ENCODE data around the gene PCBP2.

The PCBP2 gene

DNA sequence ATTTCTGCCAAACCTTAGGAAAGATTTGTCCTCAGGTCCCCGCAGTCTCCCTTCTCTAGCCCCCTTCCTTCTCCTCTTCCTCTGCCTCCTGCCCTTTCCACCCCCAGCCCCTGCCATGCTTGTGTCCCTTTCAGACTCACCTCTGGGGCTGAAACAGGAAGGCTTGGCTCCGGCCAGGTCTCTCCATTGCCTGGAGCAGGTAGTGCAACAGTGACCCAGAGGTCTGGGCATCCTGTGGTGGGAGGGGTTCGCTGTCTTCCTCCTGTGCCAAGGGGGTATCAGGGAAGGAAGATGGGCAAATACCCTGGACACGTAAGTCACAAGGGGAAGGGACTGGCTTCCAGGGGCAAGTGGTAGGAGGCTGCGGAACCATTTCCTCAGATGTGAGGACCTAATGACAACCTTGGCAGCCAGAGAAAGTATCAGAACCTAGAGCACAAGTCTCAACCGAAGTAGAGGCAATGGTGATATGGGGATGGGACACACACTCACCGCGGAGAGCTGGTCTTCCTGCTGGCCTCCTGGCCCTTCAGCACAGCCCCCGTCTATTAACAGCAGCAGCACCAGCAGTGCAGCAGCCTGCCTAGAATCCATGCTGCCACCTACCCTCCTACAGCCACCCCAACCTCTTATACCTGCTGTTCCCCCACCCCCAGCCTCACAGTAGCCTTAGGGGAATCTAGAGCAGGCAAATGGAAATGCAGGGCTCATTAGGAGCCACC lies 55.1 kb downstream of the PCBP2 start, which contains the start of gene NPFF:
TSS of gene NPFF (minus strand) at position 604 of the 722 bp plus-strand sequence. CDS start at position 594, 10 bp downstream.
- H3K4me1 Mint-ChIP-seq, result peaks cover 23% of the 10 kb centered on the region
- DNase-seq, result no peak
- no peaks in the 10 kb centered on the region for H3K9me3 Mint-ChIP-seq
- CTCF ChIA-PET, result interaction anchor here (0.6 to 5.1 kb wide), 4 partner anchors 32 to 237 kb away, joined by 3 to 45 read pairs (median 11); partner anchors contain the start of gene AAAS
- peaks cover 22% of the 10 kb centered on the region for H3K36me3 Mint-ChIP-seq
- H3K27ac Mint-ChIP-seq, result no peak within 1 kb of the TSS
- no peaks in the 10 kb centered on the region for H3K27me3 Mint-ChIP-seq
- H3K4me3 Mint-ChIP-seq, result no peak within 1 kb of the TSS

DNA sequence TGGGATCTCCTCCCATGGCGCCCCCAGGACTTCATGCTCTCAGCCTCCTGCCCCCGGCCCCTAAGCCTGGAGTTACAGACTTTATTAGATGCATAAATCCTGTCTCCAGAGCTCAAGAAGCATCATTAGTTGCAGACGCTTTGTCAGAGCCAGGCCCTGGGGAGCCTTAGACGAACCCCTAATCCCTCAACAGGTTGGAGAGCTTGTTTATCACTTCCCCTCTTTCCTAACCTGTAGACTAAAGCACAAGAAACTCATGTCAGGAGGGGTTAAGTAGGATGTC lies 55.6 kb downstream of the PCBP2 start:
- no peak overlapping the region for H3K4me3 Mint-ChIP-seq
- CTCF ChIA-PET, result interaction anchor here (0.6 to 5.1 kb wide), 4 partner anchors 25 to 186 kb away, joined by 3 to 45 read pairs (median 19); partner anchors contain the start of gene AAAS
- peaks cover 22% of the 10 kb centered on the region for H3K36me3 Mint-ChIP-seq
- H3K27ac Mint-ChIP-seq, result no peak overlapping the region
- H3K9me3 Mint-ChIP-seq, result no peaks in the 10 kb centered on the region
- no peak for DNase-seq
- no peaks in the 10 kb centered on the region for H3K27me3 Mint-ChIP-seq
- peaks cover 18% of the 10 kb centered on the region for H3K4me1 Mint-ChIP-seq

DNA sequence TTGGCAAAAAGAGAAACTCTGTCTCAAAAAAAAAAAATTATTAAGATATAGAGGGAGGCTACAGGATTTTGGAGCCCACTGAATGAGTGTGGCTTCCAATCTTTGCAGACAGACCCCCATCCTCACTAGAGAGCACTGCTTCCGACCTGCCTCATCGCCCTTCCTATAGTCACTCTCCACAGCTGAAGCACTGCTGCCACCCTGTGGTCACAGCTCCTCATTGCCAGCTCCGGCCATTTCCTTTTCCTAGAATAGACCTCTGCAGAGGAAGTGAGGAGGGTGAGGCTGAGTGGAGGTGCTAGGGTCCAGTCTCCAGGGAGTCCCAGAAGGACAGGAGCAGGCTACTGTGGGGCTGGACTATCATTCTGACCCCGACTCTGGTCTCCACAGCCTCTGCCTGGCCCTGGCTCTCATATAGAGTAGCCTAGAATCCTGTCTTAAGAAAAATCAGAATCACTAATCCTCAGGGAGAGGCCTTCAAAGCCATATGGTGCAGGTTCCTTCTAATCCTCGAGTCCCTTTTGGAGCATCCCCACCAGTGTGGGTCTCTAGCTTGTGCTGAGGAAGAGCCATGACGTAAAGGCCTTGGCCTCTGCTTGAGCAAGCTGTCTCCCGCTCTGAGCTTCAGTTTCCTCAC lies 56.8 kb downstream of the PCBP2 start:
- peak; percentile 90 for DNase-seq
- Mint-ChIP-seq H3K4me1 (peaks cover 12% of the 10 kb centered on the region), H3K36me3 (peaks cover 24% of the 10 kb centered on the region), H3K27ac (peak overlapping the region; percentile 34), H3K27me3 (no peaks in the 10 kb centered on the region), H3K9me3 (no peaks in the 10 kb centered on the region), H3K4me3 (no peak overlapping the region)
- CTCF ChIA-PET, result interaction anchor here (0.6 to 5.1 kb wide), 41 partner anchors 9 to 935 kb away, joined by 3 to 45 read pairs (median 4); partner anchors contain the start of genes AAAS, AMHR2, ATP5MC2 and MAP3K12

DNA sequence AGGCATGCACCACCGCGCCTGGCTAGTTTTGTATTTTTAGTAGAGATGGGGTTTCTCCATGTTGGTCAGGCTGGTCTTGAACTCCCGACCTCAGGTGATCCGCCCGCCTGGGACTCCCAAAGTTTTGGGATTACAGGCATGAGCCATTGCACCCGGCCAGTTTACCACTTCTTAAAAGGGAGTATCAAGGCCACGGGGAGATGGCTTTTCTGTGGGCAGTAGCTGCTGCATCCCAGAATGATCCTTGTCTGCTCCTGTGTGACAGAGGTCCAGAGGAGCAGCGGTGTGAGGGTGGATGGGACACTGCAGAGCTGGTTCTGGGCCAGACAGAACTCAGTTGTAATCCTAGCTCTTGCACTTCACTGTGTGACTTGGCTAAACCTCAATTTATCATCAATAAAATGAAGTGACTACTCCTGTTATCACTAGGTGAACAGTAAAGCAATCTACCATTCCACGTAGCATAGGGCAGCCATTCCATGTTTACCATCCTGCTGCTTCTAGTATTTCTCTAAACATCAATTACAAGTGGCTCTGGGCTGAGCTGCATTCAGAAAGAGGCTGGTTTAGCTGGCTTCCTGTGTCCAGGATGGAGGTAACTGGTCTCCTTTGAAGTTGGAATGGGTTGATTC lies 58.4 kb downstream of the PCBP2 start:
- H3K27ac Mint-ChIP-seq, result no peak overlapping the region
- no peak for DNase-seq
- no peaks in the 10 kb centered on the region for H3K27me3 Mint-ChIP-seq
- H3K9me3 Mint-ChIP-seq, result no peaks in the 10 kb centered on the region
- peaks cover 28% of the 10 kb centered on the region for H3K36me3 Mint-ChIP-seq
- H3K4me3 Mint-ChIP-seq, result no peak overlapping the region
- CTCF ChIA-PET, result interaction anchor here (1.2 to 5.1 kb wide), 8 partner anchors 10 to 183 kb away, joined by 3 to 45 read pairs (median 10); partner anchors contain the start of gene TARBP2
- peaks cover 12% of the 10 kb centered on the region for H3K4me1 Mint-ChIP-seq

DNA sequence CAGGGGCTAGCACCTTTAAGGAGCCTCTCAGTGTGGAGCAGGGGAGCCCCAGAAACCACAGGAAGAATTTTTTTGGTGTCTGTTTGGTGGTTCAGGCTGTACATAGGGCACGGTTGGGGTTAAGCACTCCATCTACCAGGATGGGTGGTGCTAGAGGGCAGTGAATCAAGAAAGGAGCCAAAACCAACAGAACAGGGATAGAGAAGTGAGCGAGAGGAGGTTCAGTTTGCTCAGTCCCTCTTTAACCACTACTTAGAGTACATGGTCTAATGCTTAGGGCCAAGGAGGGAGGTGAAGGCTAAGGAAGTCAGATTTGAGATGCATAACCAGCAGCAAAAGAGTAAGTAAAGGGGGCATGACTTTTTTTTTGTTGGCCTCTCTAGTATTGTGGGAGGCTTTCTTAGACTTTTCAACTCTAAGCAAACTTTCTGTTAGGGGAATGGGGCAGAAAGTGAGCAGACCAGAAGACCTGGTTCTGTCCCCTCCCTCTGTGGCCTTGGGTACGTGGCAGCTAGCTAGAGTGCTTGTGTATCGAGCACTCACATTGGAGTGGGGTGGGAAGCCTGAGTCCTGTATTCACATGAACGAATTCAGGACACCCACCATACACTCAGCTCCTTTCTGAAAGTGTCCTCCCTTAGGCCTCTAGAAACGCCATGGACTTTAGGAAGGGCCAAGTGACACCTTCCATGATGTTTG lies 62.0 kb downstream of the PCBP2 start:
- H3K27me3 Mint-ChIP-seq, result no peaks in the 10 kb centered on the region
- no peaks in the 10 kb centered on the region for H3K9me3 Mint-ChIP-seq
- H3K27ac Mint-ChIP-seq, result peak overlapping the region; percentile 30
- H3K4me1 Mint-ChIP-seq, result peaks cover 5% of the 10 kb centered on the region
- H3K4me3 Mint-ChIP-seq, result no peak overlapping the region
- no peak for DNase-seq
- CTCF ChIA-PET, result interaction anchor here (1.3 to 1.7 kb wide), 2 partner anchors 162 to 886 kb away, joined by 3 to 4 read pairs; no protein-coding TSS in a partner anchor
- peaks cover 29% of the 10 kb centered on the region for H3K36me3 Mint-ChIP-seq

DNA sequence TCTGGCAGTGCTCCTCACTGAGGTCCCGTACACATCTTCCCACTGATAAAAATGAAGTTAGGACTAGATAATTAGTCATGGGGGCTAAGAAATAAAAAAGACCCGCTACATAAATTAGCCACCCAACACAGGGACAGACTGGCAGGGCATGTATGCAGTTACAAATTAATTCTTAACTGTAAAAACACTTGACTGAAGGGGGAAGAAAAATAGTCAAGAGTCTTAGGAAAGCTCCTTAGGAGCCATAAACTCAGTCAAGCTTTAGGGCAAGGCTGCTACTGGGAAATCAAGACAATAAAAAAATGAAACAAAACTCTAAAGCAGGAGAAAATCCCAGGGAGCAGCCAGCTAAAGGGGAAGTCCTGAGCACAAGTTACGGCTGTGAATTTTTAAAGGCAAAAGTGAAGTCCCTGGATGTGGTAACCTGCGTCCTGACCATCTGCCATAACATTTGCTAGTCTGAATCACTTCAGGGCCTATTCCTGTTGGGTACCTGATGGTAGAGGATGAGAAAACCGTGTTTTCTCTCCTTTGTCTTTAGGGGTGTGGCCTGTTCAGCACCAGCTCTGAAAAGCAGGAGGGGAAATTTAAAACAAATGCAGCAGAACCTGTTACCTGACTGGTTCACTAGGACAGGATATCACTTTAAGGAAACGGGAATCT lies 62.9 kb downstream of the PCBP2 start:
- DNase-seq, result no peak
- peaks cover 32% of the 10 kb centered on the region for H3K36me3 Mint-ChIP-seq
- peak overlapping the region; percentile 43 for H3K27ac Mint-ChIP-seq
- H3K4me3 Mint-ChIP-seq, result no peak overlapping the region
- H3K27me3 Mint-ChIP-seq, result no peaks in the 10 kb centered on the region
- CTCF ChIA-PET, result interaction anchor here (1.0 kb wide), 1 partner anchor 11 kb away, joined by 3 read pairs; no protein-coding TSS in a partner anchor
- H3K9me3 Mint-ChIP-seq, result no peaks in the 10 kb centered on the region
- H3K4me1 Mint-ChIP-seq, result no peaks in the 10 kb centered on the region

DNA sequence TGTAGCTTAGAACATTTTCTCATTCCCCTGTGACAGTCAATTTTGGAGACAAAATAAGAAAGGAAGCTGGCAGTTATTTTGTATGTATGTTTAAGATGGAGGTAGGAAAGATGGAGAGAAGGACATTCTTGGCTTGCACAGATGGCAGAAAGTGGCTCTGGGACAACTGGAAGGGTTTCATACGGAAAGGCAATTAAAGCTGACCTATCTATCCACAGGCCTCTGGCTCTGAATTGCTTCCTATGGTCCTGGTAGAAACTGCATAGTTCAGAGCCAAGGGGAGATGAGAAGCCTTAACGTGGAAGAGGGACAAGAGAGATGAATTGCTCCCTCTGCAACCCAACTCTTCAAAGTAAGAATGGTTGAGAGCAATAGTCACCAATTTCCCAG lies 63.4 kb downstream of the PCBP2 start:
- CTCF ChIA-PET, result interaction anchor here (1.0 kb wide), 1 partner anchor 11 kb away, joined by 3 read pairs; no protein-coding TSS in a partner anchor
- Mint-ChIP-seq H3K4me3 (no peak overlapping the region), H3K36me3 (peaks cover 34% of the 10 kb centered on the region)

DNA sequence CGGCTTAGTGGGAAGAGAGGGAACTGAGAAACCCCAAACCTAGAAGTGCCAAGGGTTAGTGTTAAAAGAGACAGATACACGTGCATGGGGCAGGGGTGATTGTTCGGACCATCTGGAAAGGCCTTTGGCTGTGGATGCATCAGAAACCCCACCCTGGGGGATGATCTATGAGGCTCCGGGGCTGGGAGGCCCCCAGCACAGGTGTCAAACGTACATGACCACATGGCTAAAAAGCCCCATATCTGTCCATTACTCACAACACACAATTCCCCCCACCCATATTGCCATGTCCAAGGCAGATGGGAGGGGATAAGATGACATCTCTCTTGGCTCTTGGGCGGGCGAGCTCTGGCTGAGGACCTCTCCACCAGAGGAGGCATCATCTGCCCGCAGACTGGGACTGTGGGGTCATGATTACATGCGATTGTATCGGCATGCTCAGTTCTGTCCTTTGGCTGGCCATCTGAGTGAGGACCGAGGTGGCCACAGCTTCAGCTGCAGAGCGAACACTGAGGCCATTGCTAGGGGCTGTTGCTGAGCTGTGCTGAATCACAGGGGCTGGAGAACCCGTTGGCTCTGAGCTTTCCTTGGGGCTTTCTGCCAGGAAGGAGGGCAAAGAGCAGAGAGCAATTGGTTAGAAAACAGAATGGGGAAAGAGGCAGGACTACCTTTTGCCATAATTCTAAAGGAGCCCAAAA lies 65.0 kb downstream of the PCBP2 start:
- peak overlapping the region; percentile 47 for H3K27ac Mint-ChIP-seq
- no peaks in the 10 kb centered on the region for H3K9me3 Mint-ChIP-seq
- no peak for DNase-seq
- H3K4me1 Mint-ChIP-seq, result no peaks in the 10 kb centered on the region
- no peak overlapping the region for H3K4me3 Mint-ChIP-seq
- peaks cover 43% of the 10 kb centered on the region for H3K36me3 Mint-ChIP-seq
- H3K27me3 Mint-ChIP-seq, result no peaks in the 10 kb centered on the region
- CTCF ChIA-PET, result interaction anchor here (0.5 kb wide), 1 partner anchor 101 kb away, joined by 3 read pairs; no protein-coding TSS in a partner anchor

More for the DNA sequence above, 63.4 kb downstream of the PCBP2 start:
- H3K27me3 Mint-ChIP-seq, result no peaks in the 10 kb centered on the region
- no peak for DNase-seq
- no peak overlapping the region for H3K27ac Mint-ChIP-seq
- H3K9me3 Mint-ChIP-seq, result no peaks in the 10 kb centered on the region
- H3K4me1 Mint-ChIP-seq, result no peaks in the 10 kb centered on the region

DNA sequence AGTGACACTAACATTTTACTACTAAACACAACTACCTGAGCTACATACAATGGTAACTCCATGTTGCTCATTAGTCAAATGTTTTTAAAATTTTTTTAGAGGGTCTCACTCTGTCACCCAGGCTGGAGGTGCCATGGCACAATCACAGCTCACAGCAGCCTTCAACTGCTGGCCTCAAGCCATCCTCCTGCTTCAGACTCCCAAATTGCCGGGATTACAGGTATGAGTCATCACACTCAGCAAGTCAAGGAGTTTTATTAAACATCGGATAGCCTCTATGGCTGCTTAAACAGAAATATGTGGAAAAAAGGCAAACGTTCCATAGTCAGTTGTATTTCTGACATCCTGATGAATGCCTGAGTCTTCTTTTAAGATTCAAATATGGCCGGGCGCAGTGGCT lies 66.5 kb downstream of the PCBP2 start:
- DNase-seq, result no peak
- Mint-ChIP-seq H3K27ac (no peak overlapping the region), H3K4me1 (no peaks in the 10 kb centered on the region), H3K4me3 (no peak overlapping the region), H3K9me3 (no peaks in the 10 kb centered on the region), H3K27me3 (no peaks in the 10 kb centered on the region), H3K36me3 (peaks cover 56% of the 10 kb centered on the region)
- CTCF ChIA-PET, result interaction anchor here (1.1 to 1.3 kb wide), 2 partner anchors 9 to 228 kb away, joined by 3 to 7 read pairs; no protein-coding TSS in a partner anchor

DNA sequence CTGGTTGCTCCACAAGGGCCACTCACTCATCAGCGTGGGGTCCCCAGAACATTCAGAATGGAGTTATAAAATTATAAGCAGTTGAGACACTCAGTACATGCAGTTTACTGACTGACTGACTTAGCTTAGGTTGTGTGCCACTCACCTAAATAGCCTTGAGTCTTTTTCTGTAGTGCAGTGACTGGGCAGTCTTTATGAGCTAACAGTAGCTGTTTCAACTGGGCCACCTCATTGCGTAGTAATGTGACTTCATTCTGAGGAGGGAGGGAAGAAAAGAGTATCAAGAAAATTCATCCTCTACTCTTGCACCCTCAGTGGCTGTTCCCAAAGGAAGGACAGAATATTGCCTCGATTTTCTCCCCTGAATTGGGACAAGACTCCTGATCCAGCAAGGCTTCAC lies 71.2 kb downstream of the PCBP2 start:
- H3K4me1 Mint-ChIP-seq, result no peaks in the 10 kb centered on the region
- H3K27me3 Mint-ChIP-seq, result no peaks in the 10 kb centered on the region
- H3K36me3 Mint-ChIP-seq, result peaks cover 38% of the 10 kb centered on the region
- CTCF ChIA-PET, result interaction anchor here (5.9 kb wide), 1 partner anchor 13 kb away, joined by 32 read pairs; no protein-coding TSS in a partner anchor
- H3K27ac Mint-ChIP-seq, result no peak overlapping the region
- no peaks in the 10 kb centered on the region for H3K9me3 Mint-ChIP-seq
- no peak overlapping the region for H3K4me3 Mint-ChIP-seq
- no peak for DNase-seq

DNA sequence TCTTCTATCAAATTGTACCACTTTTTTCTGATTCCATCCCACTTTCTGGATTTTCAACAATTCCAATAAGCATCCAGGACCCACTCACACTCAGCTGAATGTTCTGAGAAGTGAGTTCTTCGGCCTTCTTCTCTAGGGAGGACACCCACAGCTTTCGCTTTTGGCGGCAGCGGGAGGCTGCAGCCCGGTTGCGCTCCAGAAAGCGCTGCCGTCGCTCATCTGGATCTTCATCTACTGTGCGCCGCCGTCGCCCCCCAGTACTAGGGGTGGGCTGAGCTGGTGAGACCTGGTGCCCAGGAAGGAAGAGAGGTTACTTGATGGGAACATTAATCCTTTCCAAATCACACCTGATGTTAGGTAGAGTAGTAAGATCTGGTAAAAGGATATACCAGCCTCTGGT lies 72.6 kb downstream of the PCBP2 start:
- no peaks in the 10 kb centered on the region for H3K27me3 Mint-ChIP-seq
- no peaks in the 10 kb centered on the region for H3K4me1 Mint-ChIP-seq
- DNase-seq, result no peak
- CTCF ChIA-PET, result interaction anchor here (5.9 kb wide), 1 partner anchor 14 kb away, joined by 32 read pairs; no protein-coding TSS in a partner anchor
- no peak overlapping the region for H3K4me3 Mint-ChIP-seq
- H3K9me3 Mint-ChIP-seq, result no peaks in the 10 kb centered on the region
- peaks cover 38% of the 10 kb centered on the region for H3K36me3 Mint-ChIP-seq
- H3K27ac Mint-ChIP-seq, result no peak overlapping the region

DNA sequence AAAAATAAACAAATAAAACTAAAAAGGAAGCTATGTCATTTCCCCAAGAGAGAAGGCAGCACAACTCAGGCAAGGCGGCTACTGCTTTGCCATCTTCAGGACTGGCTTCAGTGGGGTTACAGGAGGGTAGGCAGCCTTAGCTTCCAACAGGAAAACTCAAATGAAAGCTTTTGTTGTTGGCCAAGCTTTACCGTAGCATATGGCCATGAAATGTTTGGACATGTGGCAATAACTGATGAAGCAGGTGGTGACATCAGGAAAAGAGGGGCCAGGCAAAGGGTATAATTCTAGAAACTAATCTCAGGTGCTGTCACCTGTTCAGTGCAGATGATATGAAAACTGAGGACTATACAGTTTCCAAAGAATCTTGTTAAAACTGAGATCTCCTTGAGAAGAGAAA lies 78.2 kb downstream of the PCBP2 start:
- Mint-ChIP-seq H3K27ac (no peak overlapping the region), H3K9me3 (no peaks in the 10 kb centered on the region)
- CTCF ChIA-PET, result interaction anchor here (0.8 kb wide), 1 partner anchor 21 kb away, joined by 3 read pairs; no protein-coding TSS in a partner anchor

More for the DNA sequence above, 78.2 kb downstream of the PCBP2 start:
- no peak for DNase-seq
- Mint-ChIP-seq H3K4me1 (no peaks in the 10 kb centered on the region), H3K4me3 (no peak overlapping the region), H3K36me3 (peaks cover 35% of the 10 kb centered on the region), H3K27me3 (no peaks in the 10 kb centered on the region)
